ENCODE measurements around the gene KRT71. TPM values are rescaled to one million over a fixed set of nuclear protein-coding genes. Genes with fewer than 3 reads are reported as not detected.
"Not testable (repeated sequence)": the region's sequence is repeated elsewhere in the genome, so short reads cannot be mapped to it uniquely, and the experiment has no call there.

KRT71 gene
- total RNA-seq, 1 experiment from 2014 or later, result not detected

- Histone ChIP-seq H3K36me3 (no peaks in the 10 kb centered on the region), H3K4me3 (no peak overlapping the region), H3K27me3 (replicated peaks) (peaks cover 9% of the 10 kb centered on the region), H3K27ac (no peak overlapping the region), H3K9me3 (replicated peaks) (no peaks in the 10 kb centered on the region; the same call in 1 of the 2 replicates), H3K4me1 (replicated peaks) (no peaks in the 10 kb centered on the region)
- DNase-seq (ENCODE audit: low read depth in 1 of 2, low spot score in 2 of 2), result no peak
Measured at GRCh38 chr12:52502877-52503276, 50.1 kb downstream of the KRT71 start.

- Histone ChIP-seq H3K4me3 (no peak overlapping the region), H3K27ac (no peak overlapping the region), H3K9me3 (replicated peaks) (no peaks in the 10 kb centered on the region; the same call in 1 of the 2 replicates), H3K4me1 (replicated peaks) (peaks cover 2% of the 10 kb centered on the region), H3K36me3 (no peaks in the 10 kb centered on the region), H3K27me3 (replicated peaks) (no peaks in the 10 kb centered on the region; the same call in none of the 2 replicates)
- DNase-seq (ENCODE audit: low read depth in 1 of 2, low spot score in 2 of 2), result no peak
Measured at GRCh38 chr12:52501490-52501889, 51.5 kb downstream of the KRT71 start.

- H3K9me3 ChIP-seq (replicated peaks); DNase-seq (ENCODE audit: low read depth in 1 of 2, low spot score in 2 of 2); H3K27ac ChIP-seq; H3K27me3 ChIP-seq (replicated peaks); H3K4me3 ChIP-seq; H3K36me3 ChIP-seq; H3K4me1 ChIP-seq (replicated peaks): not testable (repeated sequence)
Measured at GRCh38 chr12:52500574-52500973, 52.4 kb downstream of the KRT71 start.

GRCh38 chr12:52499806-52500560, 53.0 kb downstream of the KRT71 start:
- no peak overlapping the region for H3K4me3 ChIP-seq
- H3K27me3 ChIP-seq (replicated peaks), result no peaks in the 10 kb centered on the region; the same call in none of the 2 replicates
- DNase-seq (ENCODE audit: low read depth in 1 of 2, low spot score in 2 of 2), result no peak
- H3K9me3 ChIP-seq (replicated peaks), result no peaks in the 10 kb centered on the region; the same call in 1 of the 2 replicates
- H3K27ac ChIP-seq, result no peak overlapping the region
- H3K4me1 ChIP-seq (replicated peaks), result peaks cover 7% of the 10 kb centered on the region
- H3K36me3 ChIP-seq, result no peaks in the 10 kb centered on the region

GRCh38 chr12:52498946-52499345, 54.0 kb downstream of the KRT71 start:
- H3K4me1 ChIP-seq (replicated peaks), result peaks cover 7% of the 10 kb centered on the region
- DNase-seq (ENCODE audit: low read depth in 1 of 2, low spot score in 2 of 2), result no peak
- H3K36me3 ChIP-seq, result no peaks in the 10 kb centered on the region
- no peak overlapping the region for H3K27ac ChIP-seq
- peaks cover 7% of the 10 kb centered on the region for H3K27me3 ChIP-seq (replicated peaks)
- H3K4me3 ChIP-seq, result no peak overlapping the region
- no peaks in the 10 kb centered on the region; the same call in 1 of the 2 replicates for H3K9me3 ChIP-seq (replicated peaks)

GRCh38 chr12:52497975-52498374, 55.0 kb downstream of the KRT71 start:
- peaks cover 7% of the 10 kb centered on the region for H3K4me1 ChIP-seq (replicated peaks)
- no peaks in the 10 kb centered on the region; the same call in 1 of the 2 replicates for H3K9me3 ChIP-seq (replicated peaks)
- no peak overlapping the region for H3K4me3 ChIP-seq
- H3K36me3 ChIP-seq, result no peaks in the 10 kb centered on the region
- H3K27me3 ChIP-seq (replicated peaks), result peaks cover 12% of the 10 kb centered on the region
- no peak overlapping the region for H3K27ac ChIP-seq
- no peak for DNase-seq (ENCODE audit: low read depth in 1 of 2, low spot score in 2 of 2)

GRCh38 chr12:52496590-52497071, 56.3 kb downstream of the KRT71 start:
- no peaks in the 10 kb centered on the region; the same call in 1 of the 2 replicates for H3K9me3 ChIP-seq (replicated peaks)
- peaks cover 7% of the 10 kb centered on the region for H3K4me1 ChIP-seq (replicated peaks)

GRCh38 chr12:52496054-52496453, 56.9 kb downstream of the KRT71 start:
- Histone ChIP-seq H3K9me3 (replicated peaks) (no peaks in the 10 kb centered on the region; the same call in 1 of the 2 replicates), H3K27ac (no peak overlapping the region), H3K27me3 (replicated peaks) (peaks cover 15% of the 10 kb centered on the region), H3K4me1 (replicated peaks) (peaks cover 7% of the 10 kb centered on the region), H3K4me3 (no peak overlapping the region), H3K36me3 (no peaks in the 10 kb centered on the region)
- DNase-seq (ENCODE audit: low read depth in 1 of 2, low spot score in 2 of 2), result no peak

More at GRCh38 chr12:52496590-52497071, 56.3 kb downstream of the KRT71 start:
- Histone ChIP-seq H3K27me3 (replicated peaks) (peaks cover 14% of the 10 kb centered on the region), H3K27ac (no peak overlapping the region), H3K36me3 (no peaks in the 10 kb centered on the region), H3K4me3 (no peak overlapping the region)
- DNase-seq (ENCODE audit: low read depth in 1 of 2, low spot score in 2 of 2), result peak in 1 of 2 experiments; percentile 22

GRCh38 chr12:52495389-52495788, 57.6 kb downstream of the KRT71 start:
- no peak for DNase-seq (ENCODE audit: low read depth in 1 of 2, low spot score in 2 of 2)
- H3K4me3 ChIP-seq, result no peak overlapping the region
- no peaks in the 10 kb centered on the region; the same call in 1 of the 2 replicates for H3K9me3 ChIP-seq (replicated peaks)
- H3K27ac ChIP-seq, result no peak overlapping the region
- H3K36me3 ChIP-seq, result no peaks in the 10 kb centered on the region
- H3K4me1 ChIP-seq (replicated peaks), result peaks cover 7% of the 10 kb centered on the region
- H3K27me3 ChIP-seq (replicated peaks), result peaks cover 15% of the 10 kb centered on the region

GRCh38 chr12:52494518-52494917, 58.4 kb downstream of the KRT71 start:
- Histone ChIP-seq H3K27me3 (replicated peaks) (peaks cover 15% of the 10 kb centered on the region), H3K36me3 (no peaks in the 10 kb centered on the region), H3K9me3 (replicated peaks) (no peaks in the 10 kb centered on the region), H3K4me1 (replicated peaks) (peaks cover 7% of the 10 kb centered on the region), H3K4me3 (no peak overlapping the region), H3K27ac (no peak overlapping the region)
- DNase-seq (ENCODE audit: low read depth in 1 of 2, low spot score in 2 of 2), result no peak

- no peak overlapping the region for H3K4me3 ChIP-seq
Measured at GRCh38 chr12:52494100-52494499, 58.8 kb downstream of the KRT71 start.

More at GRCh38 chr12:52494100-52494499, 58.8 kb downstream of the KRT71 start:
- DNase-seq (ENCODE audit: low read depth in 1 of 2, low spot score in 2 of 2), result no peak
- H3K27me3 ChIP-seq (replicated peaks), result peaks cover 15% of the 10 kb centered on the region
- H3K36me3 ChIP-seq, result no peaks in the 10 kb centered on the region
- H3K9me3 ChIP-seq (replicated peaks), result no peaks in the 10 kb centered on the region
- peaks cover 7% of the 10 kb centered on the region for H3K4me1 ChIP-seq (replicated peaks)
- no peak overlapping the region for H3K27ac ChIP-seq

Other genes with a start within 250 kb of the KRT71 start
- gene KRT83, start 231.7 kb downstream of the KRT71 start, total RNA-seq (2014; rRNA removed; shearing (Covaris generic)), result not detected in 2 replicates
- not detected in 2 replicates for gene KRT85, start 185.7 kb downstream of the KRT71 start, total RNA-seq (2014; rRNA removed; shearing (Covaris generic))
- gene KRT84, start 167.5 kb downstream of the KRT71 start, total RNA-seq (2014; rRNA removed; shearing (Covaris generic)), result not detected in 2 replicates
- not detected in 2 replicates for gene KRT82, start 146.8 kb downstream of the KRT71 start, total RNA-seq (2014; rRNA removed; shearing (Covaris generic))
- not detected in 2 replicates for gene KRT75, start 118.8 kb downstream of the KRT71 start, total RNA-seq (2014; rRNA removed; shearing (Covaris generic))
- gene KRT6B, start 101.0 kb downstream of the KRT71 start, total RNA-seq (2014; rRNA removed; shearing (Covaris generic)), result not detected in 2 replicates
- gene KRT6C, start 79.3 kb downstream of the KRT71 start, total RNA-seq (2014; rRNA removed; shearing (Covaris generic)), result not detected in 2 replicates
- not detected in 2 replicates for gene KRT6A, start 59.9 kb downstream of the KRT71 start, total RNA-seq (2014; rRNA removed; shearing (Covaris generic))
- gene KRT5, start 32.8 kb downstream of the KRT71 start, total RNA-seq (2014; rRNA removed; shearing (Covaris generic)), result not detected in 2 replicates
- gene KRT74, start 20.7 kb upstream of the KRT71 start, total RNA-seq (2014; rRNA removed; shearing (Covaris generic)), result not detected in 2 replicates
- not detected in 2 replicates for gene KRT72, start 48.3 kb upstream of the KRT71 start, total RNA-seq (2014; rRNA removed; shearing (Covaris generic))
- not detected in 2 replicates for gene KRT73, start 65.4 kb upstream of the KRT71 start, total RNA-seq (2014; rRNA removed; shearing (Covaris generic))
- not detected in 2 replicates for gene KRT2, start 99.1 kb upstream of the KRT71 start, total RNA-seq (2014; rRNA removed; shearing (Covaris generic))
- 1.00 TPM in 1 of 2 replicates, not detected in the other for gene KRT1, start 127.3 kb upstream of the KRT71 start, total RNA-seq (2014; rRNA removed; shearing (Covaris generic))
- gene KRT77, start 150.4 kb upstream of the KRT71 start, total RNA-seq (2014; rRNA removed; shearing (Covaris generic)), result not detected in 2 replicates
- 0.21 TPM in 1 of 2 replicates, not detected in the other for gene KRT76, start 224.2 kb upstream of the KRT71 start, total RNA-seq (2014; rRNA removed; shearing (Covaris generic))
- 0.08 TPM in 1 of 2 replicates, not detected in the other for gene KRT3, start 243.0 kb upstream of the KRT71 start, total RNA-seq (2014; rRNA removed; shearing (Covaris generic))